Endothelial cell of umbilical vein (primary cell): ENCODE results near the gene PCDHGA6. TPM values are rescaled to one million over a fixed set of nuclear protein-coding genes. Genes with fewer than 3 reads are reported as not detected.

Experiments
- BruUV-seq: library from RNA; stranded (reverse); fragments of 400-500 nt; replicated peaks from 2 replicates; lab custom pipeline; 2021; lab: Mats Ljungman, UMichigan
- CTCF ChIA-PET: fragments of 300-600, 350-600 bp; sonication (Branson Sonifier 250); formaldehyde crosslinking; loops from one replicate; lab custom pipeline; 2021; ENCODE audit warnings: antibody characterized with exemption, inconsistent platforms; lab: Charles Lee
- POLR2A ChIA-PET: fragments of 300-600, 350-600 bp; sonication (Branson Sonifier 250); formaldehyde crosslinking; loops from one replicate; lab custom pipeline; 2021; ENCODE audit warnings: antibody characterized with exemption, inconsistent platforms; lab: Charles Lee
- DNase-seq: peaks from one replicate; pipeline ENCODE4 v3.0.0-alpha.2; 2011; ENCODE audit warnings: low read depth, low spot score
- FAIRE-seq: peaks from 2 replicates; lab custom pipeline; 2011; peaks lifted over from hg19 to GRCh38; lab: Jason Lieb, UNC
- H2AFZ ChIP-seq: 2 replicates; pipeline ENCODE4 v1.6.0; 2012; ENCODE audit warnings: low read depth, low read length, control low read depth, inconsistent platforms
- H3K27ac ChIP-seq: 2 replicates; pipeline ENCODE4 v1.5.1; 2011; ENCODE audit warnings: low read depth, mild to moderate bottlenecking, control low read depth, low read length, moderate library complexity; ENCODE audit not compliant: insufficient read depth
- H3K27me3 ChIP-seq, 2 experiments: 2 replicates each; pipeline versions ENCODE4 v1.6.0 to v1.6.1; 2011; ENCODE audit warnings: low read length in 2 of 2, mixed read lengths in 1 of 2; ENCODE audit not compliant: control insufficient read depth in 2 of 2, insufficient read depth in 2 of 2
- H3K36me3 ChIP-seq, 2 experiments: 2 replicates in 1 of 2; 3 replicates in 1 of 2; pipeline ENCODE4 v1.5.1; 2011; ENCODE audit warnings: low read length in 2 of 2, mild to moderate bottlenecking in 1 of 2, moderate library complexity in 1 of 2; ENCODE audit not compliant: control insufficient read depth in 2 of 2, insufficient read depth in 2 of 2; ENCODE audit errors: extremely low read depth in 1 of 2
- H3K4me1 ChIP-seq: 3 replicates; pipeline ENCODE4 v1.5.1; 2011; ENCODE audit warnings: mild to moderate bottlenecking, low read length; ENCODE audit not compliant: control insufficient read depth, insufficient read depth; ENCODE audit errors: extremely low read depth
- H3K4me2 ChIP-seq: 2 replicates; pipeline ENCODE4 v1.6.1; 2011; ENCODE audit warnings: low read length, control low read depth, mixed read lengths; ENCODE audit not compliant: insufficient read depth
- H3K4me3 ChIP-seq, 3 experiments: fragments of 200-600 bp in 1 of 3; sonication (generic), shearing (Covaris generic) in 1 of 3; replicated peaks in 1 of 3; 2 replicates each; pipeline ENCODE4 v1.5.1; 2011 to 2016; ENCODE audit warnings: control low read depth in 3 of 3, low read length in 3 of 3, mild to moderate bottlenecking in 2 of 3, inconsistent platforms in 1 of 3, low read depth in 1 of 3, moderate library complexity in 1 of 3; ENCODE audit not compliant: insufficient read depth in 1 of 3
- H3K79me2 ChIP-seq: 2 replicates; pipeline ENCODE4 v1.6.0; 2012; ENCODE audit warnings: low read length, inconsistent platforms; ENCODE audit not compliant: control insufficient read depth, insufficient read depth
- H3K9ac ChIP-seq: replicated peaks from 2 replicates; pipeline ENCODE3; 2011; ENCODE audit warnings: low read length, control low read depth; ENCODE audit not compliant: insufficient read depth; ENCODE audit errors: extremely low read depth
- H3K9me1 ChIP-seq: replicated peaks from 3 replicates; pipeline ENCODE4 v1.6.0; 2011; ENCODE audit warnings: mild to moderate bottlenecking, low read length; ENCODE audit not compliant: control insufficient read depth, insufficient read depth; ENCODE audit errors: extremely low read depth
- H3K9me3 ChIP-seq: replicated peaks from 2 replicates; pipeline ENCODE4 v1.5.1; 2012; ENCODE audit warnings: low read length, inconsistent platforms; ENCODE audit not compliant: control insufficient read depth, insufficient read depth
- H4K20me1 ChIP-seq: replicated peaks from 2 replicates; pipeline ENCODE3; 2011; ENCODE audit warnings: mild to moderate bottlenecking, low read length; ENCODE audit not compliant: control insufficient read depth, insufficient read depth; ENCODE audit errors: extremely low read depth
- CTCF ChIP-seq, 2 donors: IDR thresholded peaks; 1 replicate in 1 of 2; 2 replicates in 1 of 2; pipeline ENCODE4 v1.5.1; 2011; ENCODE audit warnings: low read length in 2 of 2, mild to moderate bottlenecking in 2 of 2, moderate library complexity in 2 of 2, control low read depth in 1 of 2, inconsistent platforms in 1 of 2, low read depth in 1 of 2; ENCODE audit not compliant: insufficient read depth in 1 of 2; ENCODE audit errors: extremely low read depth in 1 of 2
- EZH2 ChIP-seq: IDR thresholded peaks from 2 replicates; pipeline ENCODE4 v1.6.1; 2012; ENCODE audit warnings: borderline replicate concordance, low read depth, mild to moderate bottlenecking, moderate library complexity, low read length, inconsistent platforms; ENCODE audit not compliant: severe bottlenecking
- FOS ChIP-seq: IDR thresholded peaks from 2 replicates; pipeline ENCODE4 v1.6.1; 2011; ENCODE audit warnings: mild to moderate bottlenecking, low read length, moderate library complexity, borderline replicate concordance; ENCODE audit not compliant: insufficient read depth
- GATA2 ChIP-seq: IDR thresholded peaks from 2 replicates; pipeline ENCODE4 v1.7.0; 2011; ENCODE audit warnings: low read depth, mild to moderate bottlenecking, moderate library complexity, mixed read lengths, low read length; ENCODE audit not compliant: insufficient read length, insufficient read depth
- JUN ChIP-seq: IDR thresholded peaks from 2 replicates; pipeline ENCODE4 v1.6.1; 2011; ENCODE audit warnings: borderline replicate concordance, low read depth; ENCODE audit not compliant: insufficient read length, insufficient read depth
- MAX ChIP-seq: IDR thresholded peaks from 2 replicates; pipeline ENCODE4 v1.6.1; 2011; ENCODE audit not compliant: insufficient read depth, insufficient read length
- MYC ChIP-seq: IDR thresholded peaks from one replicate; pipeline ENCODE4 v1.6.1; 2011; ENCODE audit warnings: mild to moderate bottlenecking, low read depth, low read length
- POLR2A ChIP-seq: IDR thresholded peaks from 2 replicates; pipeline ENCODE4 v1.6.1; 2012; ENCODE audit warnings: low read depth, mild to moderate bottlenecking, control low read depth, low read length
- POLR2AphosphoS5 ChIP-seq: IDR thresholded peaks from 2 replicates; pipeline ENCODE4 v1.6.1; 2012; ENCODE audit warnings: low read depth, mild to moderate bottlenecking, control low read depth, low read length, moderate library complexity; ENCODE audit not compliant: insufficient read depth
- dilution Hi-C: fragments of 300-500 bp; cut with MboI; formaldehyde crosslinking; loops from one replicate; pipeline ENCODE4 v1.15.0; 2019; ENCODE audit warnings: low sequenced_read_pairs; ENCODE audit not compliant: extremely low pct_ligation_motif_present
- intact Hi-C: fragments of 100-400 bp; cut with micrococcal nuclease; formaldehyde crosslinking; loops from one replicate; pipeline ENCODE4 v1.10.0; 2022
- polyA plus RNA-seq, 4 experiments: library from polyadenylated mRNA; depleted of rRNA in 3 of 4; stranded (reverse) in 3 of 4; unstranded in 1 of 4; fragments of >200 nt; gene quantifications; 2 replicates each; pipeline versions ENCODE4 v1.2.1 to v1.2.3, GENCODE V29; 2011 to 2012; ENCODE audit warnings: missing spikeins in 1 of 4
- total RNA-seq: library from RNA; stranded (reverse); gene quantifications from 2 replicates; pipeline ENCODE4 v1.2.3, GENCODE V29; 2021

PCDHGA6 gene
- total and polyA plus RNA-seq, 2 donors (not counting 3 experiments of a cell fraction or from before 2014, with no cell fraction given) = 2.6 to 2.7 TPM

GRCh38 chr5:141389153-141390042 is 15.7 kb downstream of the PCDHGA6 start:
- H3K9me1 ChIP-seq = no peaks in the 10 kb centered on the region
- no peak for DNase-seq
- H3K4me2 ChIP-seq = no peak overlapping the region
- H3K9me3 ChIP-seq = peaks cover 2% of the 10 kb centered on the region
- POLR2A ChIA-PET = no interaction called here
- no peaks in the 10 kb centered on the region for H3K36me3 ChIP-seq
- H3K4me1 ChIP-seq = no peaks in the 10 kb centered on the region
- BruUV-seq = no TSS peak
- H3K79me2 ChIP-seq = no peaks in the 10 kb centered on the region
- H3K9ac ChIP-seq = no peak overlapping the region
- no peak for FAIRE-seq
- H3K27ac ChIP-seq = no peak overlapping the region
- dilution Hi-C loops (no loop called here), intact Hi-C loops (no loop called here)
- TF ChIP-seq CTCF (IDR thresholded peaks at IDR 0.05; ENCODE audit: extremely low read depth in 1 of 2, insufficient read depth in 1 of 2, low read depth in 1 of 2, low read length in 2 of 2) (no peak), FOS (no peak), EZH2 (no peak), MYC (no peak), GATA2 (no peak), MAX (no peak), POLR2AphosphoS5 (no peak), JUN (no peak), POLR2A (no peak)
- CTCF ChIA-PET = interaction anchor here (1.5 to 4.1 kb wide), 8 partner anchors 8 to 178 kb away, joined by 4 to 32 read pairs (median 6); partner anchors contain the start of genes PCDHGA10, PCDHGA12, PCDHGA4 and PCDHGA6
- H4K20me1 ChIP-seq = no peaks in the 10 kb centered on the region
- H2AFZ ChIP-seq = no peak overlapping the region
- peaks cover 31 to 77% of the 10 kb centered on the region in 2 experiments for H3K27me3 ChIP-seq
- H3K4me3 ChIP-seq = no peak overlapping the region
